Embryonic facial prominence (tissue), 1 donor: ENCODE measurements around the gene ERGIC1.

ENCODE experiments used
- DNase-seq: peaks from one replicate; pipeline ENCODE4 v3.0.0-alpha.2; 2016; ENCODE audit errors: extremely low spot score

The ERGIC1 gene

DNA sequence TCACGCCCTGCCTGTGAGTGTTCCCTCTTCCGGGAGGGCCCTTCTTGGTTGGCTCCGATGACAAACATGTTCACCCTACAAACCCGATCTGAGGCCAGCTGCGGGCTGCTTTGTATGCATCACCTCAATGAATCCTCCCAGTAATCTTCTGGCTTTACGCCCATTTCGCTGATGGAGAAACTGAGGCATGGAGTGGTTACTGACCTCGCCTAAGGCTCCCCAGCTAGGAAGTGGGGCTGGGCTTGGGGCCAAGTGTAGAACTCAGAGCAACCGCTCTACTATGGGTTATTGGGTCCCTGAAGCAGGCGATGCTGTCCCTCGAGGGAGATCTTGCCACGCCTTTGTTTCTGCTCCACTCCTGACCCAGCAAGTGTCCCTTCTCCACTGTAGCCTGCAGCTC is 86.9 kb downstream of the ERGIC1 start:
- no peak for DNase-seq

DNA sequence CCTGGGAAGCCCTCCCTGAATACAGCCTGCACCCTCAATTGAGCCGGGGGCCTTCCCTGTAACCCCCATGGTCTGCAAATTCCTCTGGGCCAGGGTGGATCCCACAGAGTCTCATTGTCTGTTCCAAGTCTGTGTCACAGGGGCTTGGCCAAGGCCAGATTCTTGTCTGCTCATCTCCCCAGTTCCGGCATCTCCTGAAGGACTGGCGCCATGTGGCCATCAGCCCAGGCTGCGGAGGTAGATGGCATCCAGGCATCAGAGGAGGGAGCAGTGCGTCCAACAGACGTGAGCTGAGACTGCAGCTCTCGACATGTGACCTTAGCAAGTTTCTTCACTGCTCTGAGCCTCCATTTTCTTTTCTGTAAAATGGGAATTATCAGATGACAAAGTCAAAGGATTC is 87.9 kb downstream of the ERGIC1 start:
- no peak for DNase-seq

DNA sequence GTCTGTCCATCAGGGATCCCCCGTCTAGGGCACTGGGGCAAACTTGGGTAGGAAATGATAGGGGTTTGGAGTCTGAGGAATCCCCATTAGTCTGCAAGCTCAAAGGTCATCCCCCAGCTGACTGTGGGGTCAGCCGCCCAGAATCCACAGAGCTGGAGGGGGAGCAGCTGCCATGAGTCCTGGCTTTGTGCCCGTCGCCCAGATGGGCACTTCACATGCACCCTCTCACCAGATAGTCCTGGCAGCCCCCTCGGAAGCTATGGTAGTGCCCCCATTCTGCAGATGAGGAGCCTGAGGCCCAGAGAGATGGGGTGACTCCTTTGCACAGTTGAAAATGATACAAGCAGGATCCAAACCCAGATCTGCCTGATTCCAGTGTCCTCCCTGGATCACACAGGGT is 89.5 kb downstream of the ERGIC1 start:
- no peak for DNase-seq

- DNase-seq: no peak
Observed at GRCh38 chr5:172925336-172925948, 91.4 kb downstream of the ERGIC1 start.

- no peak for DNase-seq
Observed at GRCh38 chr5:172926008-172926523, 92.0 kb downstream of the ERGIC1 start.

DNA sequence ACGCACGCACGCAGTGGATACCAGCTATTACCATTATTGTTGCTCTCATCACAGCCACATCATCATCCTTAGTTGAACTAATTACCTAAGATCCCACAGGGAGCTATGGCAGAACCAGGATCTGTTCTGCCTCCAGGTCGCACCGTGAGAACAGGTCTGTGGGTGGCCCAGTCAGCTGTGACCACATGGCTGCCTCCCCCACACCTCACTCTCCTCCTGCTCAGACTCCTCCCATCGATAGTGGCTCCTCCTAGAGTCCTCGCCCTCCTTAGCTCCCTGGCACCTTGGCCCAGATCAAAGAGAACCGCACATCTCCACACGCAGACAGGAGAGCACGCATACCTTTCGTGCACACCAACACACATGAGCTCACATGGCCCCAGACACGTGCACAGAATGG is 92.7 kb downstream of the ERGIC1 start:
- DNase-seq: no peak

DNA sequence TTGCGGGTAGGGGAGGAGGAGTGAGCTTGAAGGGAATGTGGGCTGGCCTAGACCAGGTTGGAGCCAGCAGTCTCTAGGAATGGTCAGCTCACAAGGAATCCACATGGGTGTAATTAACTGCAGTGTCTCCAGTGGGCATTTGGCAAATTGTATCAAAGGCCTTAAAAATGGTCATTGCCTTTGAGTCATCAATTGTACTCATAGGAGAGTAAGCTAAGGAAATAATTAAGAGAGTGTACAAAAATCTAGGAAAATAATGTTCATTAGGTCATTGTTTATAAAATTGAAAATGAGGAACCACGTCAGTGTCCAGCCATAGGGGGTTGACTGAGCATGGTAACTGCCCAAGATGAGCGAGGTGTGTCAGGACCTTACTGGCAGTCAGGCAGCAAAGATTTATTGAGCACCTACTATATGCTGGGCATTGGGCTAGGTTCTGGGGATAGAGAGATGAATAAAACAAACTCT is 95.4 kb downstream of the ERGIC1 start:
- no peak for DNase-seq

GRCh38 chr5:172931001-172931536 is 97.0 kb downstream of the ERGIC1 start:
- no peak for DNase-seq

- DNase-seq: no peak
Observed at GRCh38 chr5:172932313-172933017, 98.4 kb downstream of the ERGIC1 start.

DNA sequence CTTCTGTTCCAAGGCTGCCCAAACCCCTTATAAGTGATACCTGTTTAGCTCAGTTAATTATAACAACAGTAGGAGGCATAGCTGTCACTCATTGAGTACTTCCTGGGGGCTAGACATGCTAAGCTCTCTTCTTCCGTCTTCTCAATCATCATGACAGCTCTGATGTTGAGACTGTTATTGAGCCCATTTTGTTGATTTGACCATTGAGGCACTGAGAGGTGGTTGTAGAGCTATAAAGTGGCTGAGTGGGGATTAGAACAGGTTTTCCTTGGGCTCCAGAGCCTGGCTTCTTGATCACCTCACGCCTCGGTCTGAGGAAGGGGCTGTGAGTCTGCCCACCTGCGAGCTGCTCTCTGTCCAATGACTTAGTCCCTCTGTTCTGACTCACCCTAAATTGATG is 99.2 kb downstream of the ERGIC1 start:
- DNase-seq: no peak

- DNase-seq: no peak
Observed at GRCh38 chr5:172935096-172935495, 101.0 kb downstream of the ERGIC1 start.

- DNase-seq: no peak
Observed at GRCh38 chr5:172936401-172936800, 102.3 kb downstream of the ERGIC1 start.

DNA sequence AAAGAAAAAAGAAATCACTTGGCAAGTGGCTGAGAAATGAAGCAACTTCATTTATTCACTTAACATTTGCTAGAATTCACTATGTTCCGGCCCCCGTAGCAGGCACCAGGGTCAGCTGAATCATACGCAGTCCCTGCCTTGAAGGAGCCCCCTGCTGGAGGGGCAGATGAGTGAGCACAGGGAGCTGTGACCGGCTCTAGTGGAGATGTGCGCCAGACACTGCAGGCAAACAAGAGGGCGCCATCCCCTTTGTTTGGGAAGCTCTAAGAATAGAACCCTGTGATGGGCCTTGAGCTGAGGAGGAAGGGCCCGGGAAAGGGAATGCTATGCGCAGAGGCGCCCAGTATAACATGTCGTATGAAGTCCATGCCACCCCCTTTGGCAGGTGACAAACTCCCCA is 105.0 kb downstream of the ERGIC1 start:
- DNase-seq: no peak

DNA sequence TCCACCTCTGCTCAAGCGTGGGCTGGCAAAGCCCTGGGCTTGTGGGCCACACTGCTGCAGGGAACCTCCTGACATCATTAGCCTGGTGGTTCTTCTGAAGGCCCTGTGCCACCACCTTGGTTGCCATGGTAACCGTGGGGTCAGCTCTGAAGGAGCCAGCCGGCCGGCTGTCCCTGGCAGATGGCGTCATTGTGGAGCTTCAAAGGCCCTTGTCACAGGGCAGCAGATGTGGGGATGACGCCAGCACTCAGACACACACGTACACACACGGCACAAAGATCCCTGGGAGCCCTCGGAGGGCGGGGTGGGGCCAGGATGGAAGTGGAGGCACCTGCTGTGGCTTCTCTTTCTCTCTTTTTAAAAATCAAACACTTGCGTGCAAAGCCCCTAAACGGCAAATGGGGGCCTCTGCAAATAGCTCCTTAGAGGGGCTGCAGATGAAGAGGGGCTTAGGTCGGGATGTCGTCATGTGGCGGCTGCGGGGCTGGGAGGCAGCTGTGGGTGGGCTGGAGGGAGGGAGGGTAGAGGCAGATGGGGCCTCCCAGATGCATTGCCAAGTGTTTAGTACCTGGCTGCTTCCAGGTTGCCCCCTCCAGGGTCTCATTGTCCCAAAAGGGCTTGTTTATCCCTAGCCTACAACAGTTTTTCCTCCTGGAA is 105.7 kb downstream of the ERGIC1 start:
- DNase-seq: no peak

GRCh38 chr5:172940268-172941066 is 106.4 kb downstream of the ERGIC1 start:
- DNase-seq: no peak

DNA sequence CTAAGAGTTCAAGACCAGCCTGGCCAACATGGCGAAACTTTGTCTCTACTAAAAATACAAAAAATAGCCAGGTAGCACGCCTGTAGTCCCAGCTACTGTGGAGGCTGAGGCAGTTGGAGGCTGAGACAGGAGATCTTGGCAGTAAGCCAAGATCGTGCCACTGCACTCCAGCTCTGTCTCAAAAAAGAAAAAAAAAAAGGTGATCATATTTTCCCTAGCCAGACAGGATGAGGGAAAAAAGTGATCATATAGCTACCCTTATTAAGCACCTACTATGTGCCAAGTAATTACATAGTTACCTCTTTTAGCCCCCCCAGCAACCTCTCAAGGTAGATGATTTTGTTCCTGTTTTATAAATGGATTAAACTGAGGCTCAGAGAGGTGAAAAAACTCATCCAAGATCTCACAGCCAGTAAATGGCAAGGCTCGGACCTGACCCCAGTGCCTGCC is 107.0 kb downstream of the ERGIC1 start:
- DNase-seq: no peak

DNA sequence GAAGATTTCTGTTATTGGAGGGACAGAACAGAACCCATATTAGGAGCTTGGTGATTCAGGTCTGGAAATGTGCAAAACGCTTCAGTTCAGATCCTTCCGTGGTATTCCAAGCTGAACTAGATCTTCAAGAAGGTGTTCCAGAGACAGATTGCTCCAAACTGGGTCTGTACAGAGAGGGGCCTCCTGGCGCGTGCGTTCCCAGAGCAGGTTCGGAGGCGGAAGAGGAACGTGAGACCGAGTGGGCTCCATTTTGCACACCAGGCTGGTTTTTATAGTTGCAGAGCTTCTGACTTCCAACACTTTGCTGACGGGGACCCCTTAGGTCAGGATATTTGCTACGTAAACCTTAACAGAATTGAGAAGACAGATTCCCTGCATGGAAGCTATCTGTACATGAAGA is 108.5 kb downstream of the ERGIC1 start:
- DNase-seq: no peak

DNA sequence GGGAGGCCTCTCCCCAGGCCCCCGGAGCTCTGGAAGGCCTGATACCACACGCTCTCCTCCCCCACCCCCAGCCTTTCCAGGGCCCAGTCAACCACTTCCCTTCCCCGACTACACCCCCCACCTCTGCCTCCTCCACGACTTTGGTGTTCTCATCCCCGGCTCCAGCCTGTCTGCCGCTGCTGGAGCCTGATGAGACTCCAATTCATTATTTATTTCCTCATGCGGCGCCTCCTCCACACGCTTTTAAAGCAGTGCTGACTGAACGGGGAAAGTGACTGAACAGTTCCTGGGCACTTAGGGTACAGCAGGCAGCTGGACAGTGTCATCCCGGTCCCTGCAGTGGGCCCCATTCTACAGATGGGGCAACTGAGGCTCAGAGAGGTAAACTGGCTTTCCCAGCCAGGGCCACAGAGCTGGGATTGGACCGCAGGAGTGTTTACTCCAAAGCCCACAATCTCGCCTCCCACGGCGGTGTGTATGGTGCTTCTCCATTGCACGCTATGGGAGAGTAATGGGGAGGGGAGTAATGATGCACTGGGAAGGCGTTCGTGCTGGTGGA is 109.3 kb downstream of the ERGIC1 start:
- no peak for DNase-seq

GRCh38 chr5:172943906-172944305 is 109.9 kb downstream of the ERGIC1 start:
- no peak for DNase-seq

GRCh38 chr5:172944741-172945140 is 110.7 kb downstream of the ERGIC1 start:
- no peak for DNase-seq

DNA sequence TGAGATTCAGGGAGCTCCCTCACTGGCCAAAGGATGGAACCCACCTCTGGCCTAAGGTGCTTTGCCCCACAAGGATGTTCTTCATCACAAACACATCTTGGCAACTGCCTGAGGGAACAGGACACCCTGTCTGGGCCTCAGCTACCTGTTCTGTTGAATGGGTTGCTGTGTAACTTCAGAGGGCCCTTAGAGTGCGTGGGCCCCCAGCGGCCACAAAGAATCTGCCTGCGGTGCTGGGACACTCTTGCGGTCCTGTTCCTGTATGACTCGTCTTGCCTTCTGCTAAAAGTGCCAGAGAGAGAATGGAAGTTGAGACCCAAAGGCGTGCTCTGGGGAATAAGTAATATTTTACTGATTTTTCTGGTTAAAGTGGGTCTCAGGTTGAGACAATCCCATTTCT is 111.1 kb downstream of the ERGIC1 start:
- DNase-seq: no peak
